Endometrial microvascular endothelial cells (primary cell): ENCODE results near the gene NOP16. TPM values are rescaled to one million over a fixed set of nuclear protein-coding genes. Genes with fewer than 3 reads are reported as not detected.

Source experiments
- in situ Hi-C: cut with HindIII; loops from 2 replicates; pipeline ENCODE4 v1.10.0; 2017; ENCODE audit warnings: low sequenced_read_pairs, low pct_unique_long_range_greater_than_20kb; ENCODE audit errors: inconsistent ontology term
- total RNA-seq: library from RNA; depleted of rRNA; stranded (reverse); fragments of >200 nt; gene quantifications from one replicate; pipeline ENCODE4 v1.2.3, GENCODE V29; 2015; ENCODE audit errors: inconsistent ontology term

Gene NOP16
- 27.4 TPM for total RNA-seq

GRCh38 chr5:176388444-176389134 is at the start of gene NOP16, which contains the start of gene HIGD2A:
NOP16 (minus strand) TSS chr5:176388598; CDS start chr5:176388539, 59 bp downstream.
HIGD2A (plus strand) TSS chr5:176388751; CDS start chr5:176388820, 69 bp downstream.
- in situ Hi-C loops, result no loop called here

GRCh38 chr5:176436656-176437055 is 48.3 kb upstream of the NOP16 start:
- in situ Hi-C loops, result no loop called here

- in situ Hi-C loops, result no loop called here
Measured at GRCh38 chr5:176432707-176433106, 44.3 kb upstream of the NOP16 start.

- in situ Hi-C loops, result no loop called here
Measured at GRCh38 chr5:176429972-176430371, 41.6 kb upstream of the NOP16 start.

GRCh38 chr5:176427971-176428370 is 39.6 kb upstream of the NOP16 start:
- in situ Hi-C loops, result no loop called here

GRCh38 chr5:176426876-176427275 is 38.5 kb upstream of the NOP16 start:
- in situ Hi-C loops, result no loop called here

GRCh38 chr5:176425791-176426190 is 37.4 kb upstream of the NOP16 start:
- in situ Hi-C loops, result no loop called here

- in situ Hi-C loops, result no loop called here
Measured at GRCh38 chr5:176425138-176425537, 36.7 kb upstream of the NOP16 start.

- in situ Hi-C loops, result no loop called here
Measured at GRCh38 chr5:176424181-176424580, 35.8 kb upstream of the NOP16 start.

GRCh38 chr5:176420972-176421544 is 32.7 kb upstream of the NOP16 start:
- in situ Hi-C loops, result no loop called here

- in situ Hi-C loops, result no loop called here
Measured at GRCh38 chr5:176420086-176420485, 31.7 kb upstream of the NOP16 start.

- in situ Hi-C loops, result no loop called here
Measured at GRCh38 chr5:176418251-176418650, 29.9 kb upstream of the NOP16 start.

- in situ Hi-C loops, result no loop called here
Measured at GRCh38 chr5:176416965-176417364, 28.6 kb upstream of the NOP16 start.

- in situ Hi-C loops, result no loop called here
Measured at GRCh38 chr5:176415952-176416924, 27.8 kb upstream of the NOP16 start, which contains the start of gene CLTB. CLTB (minus strand) TSS chr5:176416539; CDS start chr5:176416363, 176 bp downstream.

- in situ Hi-C loops, result no loop called here
Measured at GRCh38 chr5:176415240-176415951, 27.0 kb upstream of the NOP16 start.

- in situ Hi-C loops, result no loop called here
Measured at GRCh38 chr5:176414704-176415103, 26.3 kb upstream of the NOP16 start.

- in situ Hi-C loops, result no loop called here
Measured at GRCh38 chr5:176413709-176414191, 25.4 kb upstream of the NOP16 start.

GRCh38 chr5:176413255-176413565 is 24.8 kb upstream of the NOP16 start:
- in situ Hi-C loops, result no loop called here
